IMR-90 (cell line): Measurements from ENCODE around the gene MEGF11. TPM values are rescaled to one million over a fixed set of nuclear protein-coding genes. Genes with fewer than 3 reads are reported as not detected.

ENCODE experiments used
- ATAC-seq: fragments of 200-7000 bp; cut with Tn5 transposase; 2 replicates; pipeline ENCODE4 v1.9.1; 2020; ENCODE audit warnings: low read depth, mild to moderate bottlenecking, moderate library complexity
- BruUV-seq: library from RNA; stranded (reverse); fragments of 400-500 nt; replicated peaks from 2 replicates; lab custom pipeline; 2021; lab: Mats Ljungman, UMichigan
- CTCF ChIA-PET: fragments of 300-600 bp; formaldehyde crosslinking; extraction: SDS; loops from one replicate; lab custom pipeline; 2021; ENCODE audit warnings: antibody characterized with exemption; lab: Yijun Ruan, JAX
- POLR2A ChIA-PET: fragments of 300-600 bp; sonication (Branson Sonifier 250); formaldehyde crosslinking; loops from one replicate; lab custom pipeline; 2022; ENCODE audit warnings: antibody characterized with exemption; ENCODE audit not compliant: unreplicated experiment; lab: Charles Lee
- DNase-seq: peaks from one replicate; pipeline ENCODE4 v3.0.0; 2013
- H2AFZ ChIP-seq: replicated peaks from 2 replicates; pipeline ENCODE3; 2013; ENCODE audit warnings: low read length, mild to moderate bottlenecking; ENCODE audit not compliant: poor library complexity
- H2AK5ac ChIP-seq: 2 replicates; pipeline ENCODE4 v1.6.1; 2013; ENCODE audit warnings: low read depth, low read length, inconsistent platforms
- H2AK9ac ChIP-seq: replicated peaks from 2 replicates; pipeline ENCODE3; 2013; ENCODE audit warnings: mild to moderate bottlenecking, low read depth, low read length, moderate library complexity; ENCODE audit not compliant: poor library complexity
- H2BK120ac ChIP-seq: 2 replicates; pipeline ENCODE4 v1.6.1; 2013; ENCODE audit warnings: low read depth, low read length, inconsistent platforms
- H2BK15ac ChIP-seq: 3 replicates; pipeline ENCODE4 v1.6.1; 2013; ENCODE audit warnings: low read depth, low read length, inconsistent platforms
- H2BK20ac ChIP-seq: 2 replicates; pipeline ENCODE4 v1.6.1; 2013; ENCODE audit warnings: low read depth, mild to moderate bottlenecking, inconsistent platforms, low read length, moderate library complexity
- H2BK5ac ChIP-seq: 2 replicates; pipeline ENCODE4 v1.6.1; 2013; ENCODE audit warnings: mild to moderate bottlenecking, low read depth, low read length, inconsistent platforms; ENCODE audit not compliant: poor library complexity, severe bottlenecking
- H3K14ac ChIP-seq: replicated peaks from 2 replicates; pipeline ENCODE4 v1.6.1; 2013; ENCODE audit warnings: low read depth, low read length, inconsistent platforms
- H3K18ac ChIP-seq: 2 replicates; pipeline ENCODE4 v1.6.1; 2013; ENCODE audit warnings: low read depth, low read length, control low read depth
- H3K23ac ChIP-seq: 2 replicates; pipeline ENCODE4 v1.6.1; 2013; ENCODE audit warnings: low read depth, low read length, inconsistent platforms
- H3K27ac ChIP-seq: 2 replicates; pipeline ENCODE4 v1.5.1; 2013; ENCODE audit warnings: mild to moderate bottlenecking, control low read depth, low read length; ENCODE audit not compliant: insufficient read depth
- H3K27me3 ChIP-seq: 2 replicates; pipeline ENCODE4 v1.6.1; 2013; ENCODE audit warnings: low read length; ENCODE audit not compliant: control insufficient read depth, insufficient read depth
- H3K36me3 ChIP-seq: 2 replicates; pipeline ENCODE4 v1.6.1; 2013; ENCODE audit warnings: low read length, mixed read lengths; ENCODE audit not compliant: control insufficient read depth, insufficient read depth
- H3K4ac ChIP-seq: 2 replicates; pipeline ENCODE4 v1.6.1; 2013; ENCODE audit warnings: low read depth, low read length, inconsistent platforms
- H3K4me1 ChIP-seq: 2 replicates; pipeline ENCODE4 v1.6.1; 2013; ENCODE audit warnings: low read length, mixed read lengths; ENCODE audit not compliant: control insufficient read depth, insufficient read depth
- H3K4me2 ChIP-seq: 2 replicates; pipeline ENCODE4 v1.6.1; 2013; ENCODE audit warnings: low read depth, mild to moderate bottlenecking, control low read depth, low read length, moderate library complexity
- H3K4me3 ChIP-seq: 2 replicates; pipeline ENCODE4 v1.5.1; 2013; ENCODE audit warnings: low read depth, mild to moderate bottlenecking, control low read depth, low read length, moderate library complexity; ENCODE audit not compliant: insufficient read depth
- H3K56ac ChIP-seq: 2 replicates; pipeline ENCODE4 v1.6.1; 2013; ENCODE audit warnings: low read length, inconsistent platforms; ENCODE audit not compliant: insufficient read depth; ENCODE audit errors: extremely low read depth
- H3K79me1 ChIP-seq, 2 experiments: 2 replicates each; pipeline ENCODE4 v1.6.1; 2013; ENCODE audit warnings: low read length in 2 of 2, inconsistent platforms in 1 of 2, low read depth in 1 of 2
- H3K9ac ChIP-seq: 2 replicates; pipeline ENCODE4 v1.6.1; 2013; ENCODE audit warnings: low read depth, low read length, control low read depth
- H3K9me1 ChIP-seq: 2 replicates; pipeline ENCODE4 v1.6.1; 2013; ENCODE audit warnings: low read length, inconsistent platforms; ENCODE audit not compliant: insufficient read depth
- H3K9me3 ChIP-seq: 2 replicates; pipeline ENCODE4 v1.6.1; 2013; ENCODE audit warnings: low read length; ENCODE audit not compliant: control insufficient read depth, insufficient read depth
- H4K20me1 ChIP-seq: 2 replicates; pipeline ENCODE4 v1.6.1; 2013; ENCODE audit warnings: low read length, inconsistent platforms; ENCODE audit not compliant: insufficient read depth
- H4K5ac ChIP-seq: 2 replicates; pipeline ENCODE4 v1.6.1; 2013; ENCODE audit warnings: mild to moderate bottlenecking, low read depth, low read length, control low read depth
- H4K8ac ChIP-seq, 2 experiments: 2 replicates each; pipeline ENCODE4 v1.6.1; 2013; ENCODE audit warnings: low read depth in 2 of 2, low read length in 2 of 2, control low read depth in 1 of 2, inconsistent platforms in 1 of 2
- H4K91ac ChIP-seq: 2 replicates; pipeline ENCODE4 v1.6.1; 2013; ENCODE audit warnings: low read depth, low read length, inconsistent platforms; ENCODE audit not compliant: insufficient read depth
- BHLHE40 ChIP-seq: fragments of 150-350 bp; IDR thresholded peaks from 2 replicates; pipeline ENCODE4 v1.6.1; 2016; ENCODE audit warnings: mild to moderate bottlenecking, low read depth, low read length
- CEBPB ChIP-seq: IDR thresholded peaks from 2 replicates; pipeline ENCODE4 v1.6.1; 2012; ENCODE audit warnings: low read depth, low read length, improper control_type of control experiment
- CHD1 ChIP-seq: IDR thresholded peaks from 2 replicates; pipeline ENCODE4 v1.6.1; 2012; ENCODE audit warnings: low read depth, low read length, improper control_type of control experiment
- CTCF ChIP-seq: conservative IDR thresholded peaks from 2 replicates; pipeline ENCODE4 v1.5.1; 2012; ENCODE audit warnings: mild to moderate bottlenecking, low read depth, low read length, improper control_type of control experiment
- ELK1 ChIP-seq: fragments of 150-350 bp; IDR thresholded peaks from 2 replicates; pipeline ENCODE4 v1.6.1; 2016; ENCODE audit warnings: low read depth, mild to moderate bottlenecking, low read length, moderate library complexity, borderline replicate concordance
- FOS ChIP-seq: fragments of 150-350 bp; IDR thresholded peaks from 2 replicates; pipeline ENCODE4 v1.6.1; 2016; ENCODE audit warnings: low read depth, low read length
- MAFK ChIP-seq: IDR thresholded peaks from 2 replicates; pipeline ENCODE4 v1.6.1; 2012; ENCODE audit warnings: low read depth, low read length, improper control_type of control experiment
- MAZ ChIP-seq: IDR thresholded peaks from 2 replicates; pipeline ENCODE4 v1.6.1; 2012; ENCODE audit warnings: low read depth, mild to moderate bottlenecking, low read length, improper control_type of control experiment, moderate library complexity, borderline replicate concordance
- MXI1 ChIP-seq: IDR thresholded peaks from 2 replicates; pipeline ENCODE4 v1.6.1; 2012; ENCODE audit warnings: low read depth, mild to moderate bottlenecking, low read length, moderate library complexity, borderline replicate concordance
- NFE2L2 ChIP-seq: fragments of 150-350 bp; IDR thresholded peaks from 2 replicates; pipeline ENCODE4 v1.6.1; 2016; ENCODE audit warnings: low read depth, mild to moderate bottlenecking, low read length
- POLR2A ChIP-seq: IDR thresholded peaks from 2 replicates; pipeline ENCODE4 v1.6.1; 2012; ENCODE audit warnings: mild to moderate bottlenecking, low read depth, low read length
- RAD21 ChIP-seq: IDR thresholded peaks from 2 replicates; pipeline ENCODE4 v1.6.1; 2012; ENCODE audit warnings: low read length, improper control_type of control experiment
- RCOR1 ChIP-seq: IDR thresholded peaks from 2 replicates; pipeline ENCODE4 v1.6.1; 2012; ENCODE audit warnings: mild to moderate bottlenecking, low read length, improper control_type of control experiment; ENCODE audit not compliant: insufficient replicate concordance
- RFX5 ChIP-seq: IDR thresholded peaks from 2 replicates; pipeline ENCODE4 v1.8.0; 2012; ENCODE audit warnings: low read depth, mild to moderate bottlenecking, low read length, moderate library complexity
- SMC3 ChIP-seq: fragments of 150-350 bp; IDR thresholded peaks from 2 replicates; pipeline ENCODE4 v1.6.1; 2016; ENCODE audit warnings: low read depth, mild to moderate bottlenecking, antibody characterized with exemption, low read length, moderate library complexity
- WGBS, 2 experiments: methylation state at CpG; one replicate each; pipeline versions ENCODE4 v1.1.5 to v1.1.7; 2013; ENCODE audit warnings: missing lambda C conversion rate in 2 of 2; ENCODE audit not compliant: insufficient read length in 1 of 2; ENCODE audit errors: extremely low coverage in 2 of 2; 5-methylcytosine and 5-hydroxymethylcytosine counted together
- dilution Hi-C: fragments of 300-500 bp; cut with HindIII; formaldehyde crosslinking; loops from one replicate; pipeline ENCODE4 v1.14.3; 2018; ENCODE audit warnings: low sequenced_read_pairs; ENCODE audit not compliant: unreplicated experiment
- in situ Hi-C: fragments of 300-500 bp; cut with MboI; formaldehyde crosslinking; loops from 3 replicates; pipeline ENCODE4 v1.14.3; 2019; ENCODE audit warnings: low sequenced_read_pairs, inconsistent platforms, mixed read lengths
- intact Hi-C: fragments of 100-400 bp; cut with micrococcal nuclease; formaldehyde crosslinking; loops from 2 replicates; pipeline ENCODE4 v1.10.0; 2022
- polyA plus RNA-seq, 3 experiments: library from polyadenylated mRNA; depleted of rRNA; stranded (reverse); fragments of >200 nt; gene quantifications; 2 replicates each; pipeline ENCODE4 v1.2.3, GENCODE V29; 2012; ENCODE audit warnings: low replicate concordance in 1 of 3
- total RNA-seq: library from RNA; depleted of rRNA; stranded (reverse); fragments of >200 nt; gene quantifications from 2 replicates; pipeline ENCODE4 v1.2.3, GENCODE V29; 2012
- TF ChIP-seq, protein P1 (sequence below): fragments of 150-350 bp; IDR thresholded peaks from 2 replicates; pipeline ENCODE4 v1.6.1; 2017; ENCODE audit warnings: mild to moderate bottlenecking, antibody characterized with exemption, low read length, low read depth

Gene MEGF11
- total and polyA plus RNA-seq, 2 of the 4 experiments (the other 2 are of a cell fraction) = not detected

- no peak overlapping the region for H2BK5ac ChIP-seq
- H3K23ac ChIP-seq = no peak overlapping the region
- H3K4me3 ChIP-seq = no peak overlapping the region
- H2BK15ac ChIP-seq = no peak overlapping the region
- H3K56ac ChIP-seq = no peak overlapping the region
- no peak overlapping the region for H3K18ac ChIP-seq
- H3K9me3 ChIP-seq = no peaks in the 10 kb centered on the region
- 100% methylated on average over 1 of the region's 3 CpGs; no CpG with 5 or more reads in 1 of the 2 experiments for WGBS, 2 experiments
- no peak overlapping the region for H3K4me2 ChIP-seq
- peaks cover 9 to 56% of the 10 kb centered on the region in 2 experiments; a peak in 3 of 4 replicates for H3K79me1 ChIP-seq
- no peak overlapping the region for H2AK9ac ChIP-seq
- no peak overlapping the region for H2BK120ac ChIP-seq
- H3K27me3 ChIP-seq = no peaks in the 10 kb centered on the region
- TF ChIP-seq MXI1 (no peak), MAFK (no peak), RFX5 (no peak), CHD1 (no peak), CEBPB (no peak), RAD21 (no peak), NFE2L2 (no peak), CTCF (no peak), SMC3 (no peak), ELK1 (no peak), BHLHE40 (no peak), RCOR1 (no peak), FOS (no peak), MAZ (no peak), POLR2A (no peak)
- TF ChIP-seq, protein P1, sequence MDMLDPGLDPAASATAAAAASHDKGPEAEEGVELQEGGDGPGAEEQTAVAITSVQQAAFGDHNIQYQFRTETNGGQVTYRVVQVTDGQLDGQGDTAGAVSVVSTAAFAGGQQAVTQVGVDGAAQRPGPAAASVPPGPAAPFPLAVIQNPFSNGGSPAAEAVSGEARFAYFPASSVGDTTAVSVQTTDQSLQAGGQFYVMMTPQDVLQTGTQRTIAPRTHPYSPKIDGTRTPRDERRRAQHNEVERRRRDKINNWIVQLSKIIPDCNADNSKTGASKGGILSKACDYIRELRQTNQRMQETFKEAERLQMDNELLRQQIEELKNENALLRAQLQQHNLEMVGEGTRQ = no peak
- no peak overlapping the region for H3K14ac ChIP-seq
- DNase-seq (no peak), ATAC-seq (no peak)
- POLR2A ChIA-PET = no interaction called here
- intact Hi-C loops = no loop called here
- H3K9ac ChIP-seq = no peak overlapping the region
- H4K91ac ChIP-seq = no peak overlapping the region
- no TSS peak for BruUV-seq
- H3K27ac ChIP-seq = no peak overlapping the region
- peaks cover 39% of the 10 kb centered on the region for H3K36me3 ChIP-seq
- H2BK20ac ChIP-seq = no peak overlapping the region
- H4K20me1 ChIP-seq = peaks cover 56% of the 10 kb centered on the region
- peaks cover 1% of the 10 kb centered on the region for H3K4me1 ChIP-seq
- H4K5ac ChIP-seq = no peak overlapping the region
- H4K8ac ChIP-seq = no peak overlapping the region
- H2AFZ ChIP-seq = no peak overlapping the region
- in situ Hi-C loops = no loop called here
- H3K4ac ChIP-seq = no peak overlapping the region
- H2AK5ac ChIP-seq = no peak overlapping the region
- CTCF ChIA-PET = no interaction called here
- peaks cover 3% of the 10 kb centered on the region; the same call in 1 of the 2 replicates for H3K9me1 ChIP-seq
- dilution Hi-C loops = no loop called here
Measured at GRCh38 chr15:65877749-65878148, 375.8 kb downstream of the MEGF11 start.
